Hepatocyte (in vitro differentiated cells): ENCODE results near the gene CFAP53.

Experiments
- EZH2 ChIP-seq: fragments of 200-600 bp; sonication (generic); IDR thresholded peaks from 2 replicates; pipeline ENCODE4 v1.6.1; 2016; ENCODE audit warnings: antibody characterized with exemption, mild to moderate bottlenecking, borderline replicate concordance
- TF ChIP-seq, protein P1 (sequence below): fragments of 200-600 bp; sonication (generic); IDR thresholded peaks from 2 replicates; pipeline ENCODE4 v1.5.1; 2016; ENCODE audit warnings: antibody characterized with exemption, mild to moderate bottlenecking; ENCODE audit not compliant: poor library complexity

- TF ChIP-seq, protein P1, sequence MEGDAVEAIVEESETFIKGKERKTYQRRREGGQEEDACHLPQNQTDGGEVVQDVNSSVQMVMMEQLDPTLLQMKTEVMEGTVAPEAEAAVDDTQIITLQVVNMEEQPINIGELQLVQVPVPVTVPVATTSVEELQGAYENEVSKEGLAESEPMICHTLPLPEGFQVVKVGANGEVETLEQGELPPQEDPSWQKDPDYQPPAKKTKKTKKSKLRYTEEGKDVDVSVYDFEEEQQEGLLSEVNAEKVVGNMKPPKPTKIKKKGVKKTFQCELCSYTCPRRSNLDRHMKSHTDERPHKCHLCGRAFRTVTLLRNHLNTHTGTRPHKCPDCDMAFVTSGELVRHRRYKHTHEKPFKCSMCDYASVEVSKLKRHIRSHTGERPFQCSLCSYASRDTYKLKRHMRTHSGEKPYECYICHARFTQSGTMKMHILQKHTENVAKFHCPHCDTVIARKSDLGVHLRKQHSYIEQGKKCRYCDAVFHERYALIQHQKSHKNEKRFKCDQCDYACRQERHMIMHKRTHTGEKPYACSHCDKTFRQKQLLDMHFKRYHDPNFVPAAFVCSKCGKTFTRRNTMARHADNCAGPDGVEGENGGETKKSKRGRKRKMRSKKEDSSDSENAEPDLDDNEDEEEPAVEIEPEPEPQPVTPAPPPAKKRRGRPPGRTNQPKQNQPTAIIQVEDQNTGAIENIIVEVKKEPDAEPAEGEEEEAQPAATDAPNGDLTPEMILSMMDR = no peak
- TF ChIP-seq EZH2 = no peak
These were observed 77.6 kb downstream of the CFAP53 start for GRCh38 chr18:50188652-50189051.
